ENCODE data around the gene GBE1. TPM values are rescaled to one million over a fixed set of nuclear protein-coding genes. Genes with fewer than 3 reads are reported as not detected.
A peak's percentile ranks its signal among the peaks of the same experiment; 100 is the strongest.

The GBE1 gene
- total RNA-seq, 2 experiments from 2014 or later = 108 to 114 TPM

- no peaks in the 10 kb centered on the region for H3K36me3 Mint-ChIP-seq (ENCODE audit: low read depth)
- H3K9me3 Mint-ChIP-seq = no peaks in the 10 kb centered on the region
- POLR2A ChIA-PET = no interaction called here
- TF ChIP-seq CTCF (IDR thresholded peaks at IDR 0.05) = no peak
- intact Hi-C loops (cut with micrococcal nuclease) = no loop called here
- ATAC-seq (no peak), DNase-seq (no peak)
- no peaks in the 10 kb centered on the region for H3K4me1 Mint-ChIP-seq (ENCODE audit: low read depth)
- no peak overlapping the region for H3K27ac Mint-ChIP-seq
- no peak overlapping the region for H3K4me3 Mint-ChIP-seq
- CTCF ChIA-PET = no interaction called here
- peaks cover 6% of the 10 kb centered on the region for H3K27me3 Mint-ChIP-seq
Measured at GRCh38 chr3:81789691-81790090, 28.2 kb upstream of the GBE1 start.

GRCh38 chr3:81788610-81789009, 27.2 kb upstream of the GBE1 start:
- ChIA-PET POLR2A (no interaction called here), CTCF (no interaction called here)
- H3K9me3 Mint-ChIP-seq = peaks cover 2% of the 10 kb centered on the region

GRCh38 chr3:81788044-81788443, 26.6 kb upstream of the GBE1 start:
- CTCF ChIA-PET = no interaction called here

More at GRCh38 chr3:81788610-81789009, 27.2 kb upstream of the GBE1 start:
- no peak for TF ChIP-seq CTCF (IDR thresholded peaks at IDR 0.05)
- ATAC-seq (no peak), DNase-seq (no peak)
- Mint-ChIP-seq H3K36me3 (ENCODE audit: low read depth) (no peaks in the 10 kb centered on the region), H3K27ac (no peak overlapping the region), H3K4me3 (no peak overlapping the region), H3K27me3 (peaks cover 6% of the 10 kb centered on the region), H3K4me1 (ENCODE audit: low read depth) (no peaks in the 10 kb centered on the region)
- intact Hi-C loops (cut with micrococcal nuclease) = no loop called here

GRCh38 chr3:81782585-81782984, 21.1 kb upstream of the GBE1 start:
- no peak for TF ChIP-seq CTCF (IDR thresholded peaks at IDR 0.05)
- intact Hi-C loops (cut with micrococcal nuclease) = no loop called here
- Mint-ChIP-seq H3K4me3 (no peak overlapping the region), H3K9me3 (peaks cover 2% of the 10 kb centered on the region), H3K36me3 (ENCODE audit: low read depth) (no peaks in the 10 kb centered on the region), H3K4me1 (ENCODE audit: low read depth) (no peaks in the 10 kb centered on the region), H3K27ac (no peak overlapping the region), H3K27me3 (peaks cover 1% of the 10 kb centered on the region)
- ChIA-PET CTCF (no interaction called here), POLR2A (no interaction called here)
- ATAC-seq = peak; percentile 56
- DNase-seq = no peak

More at GRCh38 chr3:81788044-81788443, 26.6 kb upstream of the GBE1 start:
- POLR2A ChIA-PET = no interaction called here
- ATAC-seq (no peak), DNase-seq (no peak)
- no peak for TF ChIP-seq CTCF (IDR thresholded peaks at IDR 0.05)
- intact Hi-C loops (cut with micrococcal nuclease) = no loop called here
- H3K4me1 Mint-ChIP-seq (ENCODE audit: low read depth) = no peaks in the 10 kb centered on the region
- H3K27ac Mint-ChIP-seq = no peak overlapping the region
- no peaks in the 10 kb centered on the region for H3K36me3 Mint-ChIP-seq (ENCODE audit: low read depth)
- H3K9me3 Mint-ChIP-seq = peaks cover 2% of the 10 kb centered on the region
- no peak overlapping the region for H3K4me3 Mint-ChIP-seq
- peaks cover 3% of the 10 kb centered on the region for H3K27me3 Mint-ChIP-seq

- H3K36me3 Mint-ChIP-seq (ENCODE audit: low read depth) = no peaks in the 10 kb centered on the region
- ATAC-seq = no peak
- no peak for DNase-seq
- peaks cover 1% of the 10 kb centered on the region for H3K27me3 Mint-ChIP-seq
- TF ChIP-seq CTCF (IDR thresholded peaks at IDR 0.05) = no peak
- H3K27ac Mint-ChIP-seq = no peak overlapping the region
- intact Hi-C loops (cut with micrococcal nuclease) = no loop called here
- H3K4me3 Mint-ChIP-seq = no peak overlapping the region
- ChIA-PET POLR2A (interaction anchor here (0.8 kb wide), 1 partner anchor 17 kb away, joined by 3 read pairs; no protein-coding TSS in a partner anchor), CTCF (interaction anchor here (1.4 kb wide), 1 partner anchor 14 kb away, joined by 3 read pairs; no protein-coding TSS in a partner anchor)
- no peaks in the 10 kb centered on the region for H3K4me1 Mint-ChIP-seq (ENCODE audit: low read depth)
- H3K9me3 Mint-ChIP-seq = peaks cover 2% of the 10 kb centered on the region
Measured at GRCh38 chr3:81778678-81779182, 17.3 kb upstream of the GBE1 start.
